ENCODE data around the gene STOM. TPM values are rescaled to one million over a fixed set of nuclear protein-coding genes. Genes with fewer than 3 reads are reported as not detected.
"Not testable (repeated sequence)": the region's sequence is repeated elsewhere in the genome, so short reads cannot be mapped to it uniquely, and the experiment has no call there.

STOM gene
- total RNA-seq = 191 TPM
- long read RNA-seq, transcript STOM-201 (7 exons, 3,010 nt) = major isoform, 315 of 349 reads
- long read RNA-seq, partial matches to known transcripts = 10 of 349 reads
- long read RNA-seq, other reads (novel, unspliced or antisense) = 24 of 349 reads

GRCh38 chr9:121369595-121370265 lies at the start of gene STOM:
Gene STOM (minus strand): TSS chr9:121370250. CDS start chr9:121370187, 63 bp downstream.
- DNase-seq (ENCODE audit: low spot score) = peak; percentile 93
- intact Hi-C loops (cut with DNase I) = loop anchor here (2.0 to 5.0 kb wide), 2 partner anchors 43 to 87 kb away; no protein-coding TSS in a partner anchor

GRCh38 chr9:121411993-121412392 lies 41.9 kb upstream of the STOM start:
- intact Hi-C loops (cut with DNase I) = no loop called here
- DNase-seq (ENCODE audit: low spot score) = no peak

GRCh38 chr9:121405899-121406298 lies 35.8 kb upstream of the STOM start:
- DNase-seq (ENCODE audit: low spot score) = no peak
- intact Hi-C loops (cut with DNase I) = no loop called here

GRCh38 chr9:121404906-121405305 lies 34.9 kb upstream of the STOM start:
- DNase-seq (ENCODE audit: low spot score) = no peak
- intact Hi-C loops (cut with DNase I) = no loop called here

GRCh38 chr9:121399883-121400607 lies 30.0 kb upstream of the STOM start:
- no peak for DNase-seq (ENCODE audit: low spot score)
- intact Hi-C loops (cut with DNase I) = loop anchor here (2.0 kb wide), 2 partner anchors 79 to 187 kb away; no protein-coding TSS in a partner anchor

- intact Hi-C loops (cut with DNase I) = loop anchor here (2.0 kb wide), 1 partner anchor 79 kb away; no protein-coding TSS in a partner anchor
- no peak for DNase-seq (ENCODE audit: low spot score)
Observed at GRCh38 chr9:121399126-121399882, 29.3 kb upstream of the STOM start.

GRCh38 chr9:121398374-121398773 lies 28.3 kb upstream of the STOM start:
- DNase-seq (ENCODE audit: low spot score) = no peak
- intact Hi-C loops (cut with DNase I) = loop anchor here (2.0 kb wide), 1 partner anchor 78 kb away; no protein-coding TSS in a partner anchor

- DNase-seq (ENCODE audit: low spot score); intact Hi-C loops (cut with DNase I): not testable (repeated sequence)
Observed at GRCh38 chr9:121397277-121397676, 27.2 kb upstream of the STOM start.

GRCh38 chr9:121395558-121395957 lies 25.5 kb upstream of the STOM start:
- intact Hi-C loops (cut with DNase I) = no loop called here
- DNase-seq (ENCODE audit: low spot score) = no peak

GRCh38 chr9:121394292-121394691 lies 24.2 kb upstream of the STOM start:
- no peak for DNase-seq (ENCODE audit: low spot score)
- intact Hi-C loops (cut with DNase I) = no loop called here

GRCh38 chr9:121393318-121393717 lies 23.3 kb upstream of the STOM start:
- intact Hi-C loops (cut with DNase I) = no loop called here
- DNase-seq (ENCODE audit: low spot score) = no peak

GRCh38 chr9:121390372-121390771 lies 20.3 kb upstream of the STOM start:
- intact Hi-C loops (cut with DNase I) = no loop called here
- no peak for DNase-seq (ENCODE audit: low spot score)

- intact Hi-C loops (cut with DNase I) = no loop called here
- no peak for DNase-seq (ENCODE audit: low spot score)
Observed at GRCh38 chr9:121388140-121388905, 18.3 kb upstream of the STOM start.

GRCh38 chr9:121386442-121387175 lies 16.6 kb upstream of the STOM start:
- intact Hi-C loops (cut with DNase I) = no loop called here

GRCh38 chr9:121383715-121384114 lies 13.7 kb upstream of the STOM start:
- intact Hi-C loops (cut with DNase I) = no loop called here
- DNase-seq (ENCODE audit: low spot score) = no peak

More at GRCh38 chr9:121386442-121387175, 16.6 kb upstream of the STOM start:
- no peak for DNase-seq (ENCODE audit: low spot score)

GRCh38 chr9:121380846-121381245 lies 10.8 kb upstream of the STOM start:
- DNase-seq (ENCODE audit: low spot score) = no peak
- intact Hi-C loops (cut with DNase I) = no loop called here

GRCh38 chr9:121376214-121376830 lies 6.3 kb upstream of the STOM start:
- intact Hi-C loops (cut with DNase I) = loop anchor here (2.0 to 5.0 kb wide), 2 partner anchors 56 to 164 kb away; no protein-coding TSS in a partner anchor
- no peak for DNase-seq (ENCODE audit: low spot score)
